ENCODE results near the gene KYNU.

- TF ChIP-seq REST (IDR thresholded peaks at IDR 0.05; ENCODE audit: insufficient read depth in 1 of 2, low read depth in 2 of 2, low read length in 2 of 2) (no peak), TAF1 (IDR thresholded peaks at IDR 0.05; ENCODE audit: borderline replicate concordance, insufficient read depth, low read length) (no peak), POLR2AphosphoS5 (IDR thresholded peaks at IDR 0.05; ENCODE audit: low read depth, low read length) (no peak), FOXP2 (optimal IDR thresholded peaks at IDR 0.05; ENCODE audit: borderline replicate concordance, extremely low read depth, extremely low read length, insufficient read depth) (no peak), SIN3A (IDR thresholded peaks at IDR 0.05; ENCODE audit: borderline replicate concordance, insufficient read depth, low read length) (no peak)
Measured at GRCh38 chr2:142993771-142994170, 116.3 kb downstream of the KYNU start.

All from PFSK-1 (cell line).